SK-MEL-5 (cell line): ENCODE measurements around the gene CDRT4. TPM values are rescaled to one million over a fixed set of nuclear protein-coding genes. Genes with fewer than 3 reads are reported as not detected.

ENCODE experiments used
- DNase-seq: peaks from one replicate; pipeline ENCODE4 v3.0.0-alpha.2; 2016; ENCODE audit warnings: low read depth, low spot score
- in situ Hi-C: cut with HindIII; loops from 2 replicates; pipeline ENCODE4 v1.10.0; 2016; ENCODE audit warnings: low sequenced_read_pairs, high pct_unique_total_duplicates, low pct_unique_long_range_greater_than_20kb
- total RNA-seq: library from RNA; depleted of rRNA; stranded (reverse); fragments of >200 nt; shearing (Covaris generic); gene quantifications from 2 replicates; pipeline ENCODE4 v1.2.3, GENCODE V29; 2014

The CDRT4 gene
- total RNA-seq, 1 experiment from 2014 or later, result 0.77 TPM

- in situ Hi-C loops, result loop anchor here (25.0 kb wide), 1 partner anchor 110 kb away; no protein-coding TSS in a partner anchor
- no peak for DNase-seq
Observed at GRCh38 chr17:15496735-15497670, 29.6 kb upstream of the CDRT4 start.

DNA sequence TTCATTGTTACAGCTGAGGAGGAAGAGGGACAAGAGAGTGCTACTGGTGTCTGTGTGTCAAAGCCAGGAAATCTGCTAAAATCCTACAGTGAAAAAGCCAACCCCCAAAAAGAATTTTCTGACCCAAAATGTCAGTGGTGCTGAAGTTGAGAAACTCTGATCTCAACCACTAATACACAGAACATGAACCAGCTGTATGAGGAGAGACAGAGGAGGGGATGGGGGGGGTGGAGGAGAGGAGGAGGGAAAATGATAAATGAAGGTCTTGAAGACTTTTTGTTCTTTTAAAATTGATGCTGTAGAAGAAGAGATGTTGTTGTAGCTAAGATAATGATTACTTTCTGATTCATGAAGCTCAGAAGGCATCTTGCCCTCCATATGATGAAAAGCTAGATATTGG, 27.4 kb upstream of the CDRT4 start:
- DNase-seq, result no peak
- in situ Hi-C loops, result loop anchor here (25.0 kb wide), 1 partner anchor 108 kb away; no protein-coding TSS in a partner anchor

DNA sequence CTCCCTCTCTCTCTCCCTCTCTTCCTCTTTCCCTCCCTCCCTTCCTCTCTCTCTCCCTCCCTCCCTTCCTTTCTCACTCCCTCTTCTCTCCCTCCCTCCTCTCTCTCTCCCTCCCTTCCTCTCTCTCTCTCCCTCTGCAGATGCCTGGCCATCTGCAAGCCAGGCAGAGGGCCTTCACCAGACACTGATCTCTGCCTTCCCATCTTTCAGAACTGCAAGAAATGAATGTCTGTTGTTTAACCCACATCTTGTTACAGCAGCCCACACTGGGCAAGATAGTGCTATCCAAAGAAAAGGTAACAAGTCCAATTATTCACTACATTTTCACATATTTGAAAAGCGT, 26.2 kb upstream of the CDRT4 start:
- DNase-seq, result no peak
- in situ Hi-C loops, result loop anchor here (25.0 kb wide), 1 partner anchor 106 kb away; no protein-coding TSS in a partner anchor

- DNase-seq, result no peak
- in situ Hi-C loops, result loop anchor here (25.0 kb wide), 1 partner anchor 106 kb away; no protein-coding TSS in a partner anchor
Observed at GRCh38 chr17:15492791-15493692, 25.6 kb upstream of the CDRT4 start.

DNA sequence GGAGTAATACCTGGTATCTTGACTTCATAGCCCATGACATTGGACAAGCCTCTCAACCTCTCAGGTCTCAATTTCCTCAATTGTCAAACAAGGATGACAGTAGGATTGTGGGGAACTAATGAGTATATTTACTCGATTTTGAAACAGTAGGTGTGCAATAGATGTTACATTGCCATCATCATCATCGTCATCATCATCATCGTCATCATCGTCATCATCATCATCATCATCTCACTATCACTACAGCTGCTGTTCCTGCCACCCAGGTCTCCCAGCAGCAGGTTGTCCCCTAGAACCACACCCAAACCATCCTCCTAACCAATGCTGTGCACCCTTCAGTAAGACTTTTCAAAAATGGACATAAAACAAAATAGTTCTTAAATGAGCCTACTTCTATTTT, 24.8 kb upstream of the CDRT4 start:
- no peak for DNase-seq
- in situ Hi-C loops, result loop anchor here (25.0 kb wide), 1 partner anchor 105 kb away; no protein-coding TSS in a partner anchor

GRCh38 chr17:15490634-15491261, 23.3 kb upstream of the CDRT4 start:
- in situ Hi-C loops, result loop anchor here (25.0 kb wide), 1 partner anchor 103 kb away; no protein-coding TSS in a partner anchor
- DNase-seq, result peak; percentile 92

- in situ Hi-C loops, result loop anchor here (25.0 kb wide), 1 partner anchor 101 kb away; no protein-coding TSS in a partner anchor
- DNase-seq, result no peak
Observed at GRCh38 chr17:15488557-15488956, 21.1 kb upstream of the CDRT4 start.

- in situ Hi-C loops, result loop anchor here (25.0 kb wide), 1 partner anchor 98 kb away; no protein-coding TSS in a partner anchor
- DNase-seq, result no peak
Observed at GRCh38 chr17:15485045-15485444, 17.6 kb upstream of the CDRT4 start.

- DNase-seq, result no peak
- in situ Hi-C loops, result loop anchor here (25.0 kb wide), 1 partner anchor 96 kb away; no protein-coding TSS in a partner anchor
Observed at GRCh38 chr17:15483431-15483830, 16.0 kb upstream of the CDRT4 start.

- in situ Hi-C loops, result loop anchor here (25.0 kb wide), 1 partner anchor 95 kb away; no protein-coding TSS in a partner anchor
- DNase-seq, result no peak
Observed at GRCh38 chr17:15482476-15482875, 15.1 kb upstream of the CDRT4 start.

- in situ Hi-C loops, result loop anchor here (25.0 kb wide), 1 partner anchor 94 kb away; no protein-coding TSS in a partner anchor
- no peak for DNase-seq
Observed at GRCh38 chr17:15481481-15481880, 14.1 kb upstream of the CDRT4 start.

- in situ Hi-C loops, result loop anchor here (25.0 kb wide), 1 partner anchor 93 kb away; no protein-coding TSS in a partner anchor
- DNase-seq, result no peak
Observed at GRCh38 chr17:15480204-15480603, 12.8 kb upstream of the CDRT4 start.

DNA sequence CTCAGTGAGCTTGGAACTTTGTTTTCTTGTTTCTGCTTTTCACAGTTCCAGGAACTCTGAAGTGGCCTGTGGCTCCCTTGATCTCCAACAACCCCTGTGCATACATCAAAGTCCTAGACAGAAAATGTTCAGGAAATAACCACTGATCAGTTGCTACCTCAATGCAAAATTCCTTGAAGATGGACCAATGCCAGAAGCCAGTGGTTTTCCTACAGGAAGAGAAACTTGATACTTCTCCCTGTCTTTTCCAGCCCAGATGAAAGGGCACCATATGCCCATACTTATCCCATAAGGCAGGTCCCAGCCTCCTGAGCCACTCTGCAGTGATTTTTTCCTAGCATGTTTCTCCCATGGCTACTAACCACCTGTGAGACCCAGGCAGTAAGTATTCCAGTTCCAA, 12.3 kb upstream of the CDRT4 start:
- DNase-seq, result peak; percentile 64
- in situ Hi-C loops, result loop anchor here (25.0 kb wide), 1 partner anchor 92 kb away; no protein-coding TSS in a partner anchor

DNA sequence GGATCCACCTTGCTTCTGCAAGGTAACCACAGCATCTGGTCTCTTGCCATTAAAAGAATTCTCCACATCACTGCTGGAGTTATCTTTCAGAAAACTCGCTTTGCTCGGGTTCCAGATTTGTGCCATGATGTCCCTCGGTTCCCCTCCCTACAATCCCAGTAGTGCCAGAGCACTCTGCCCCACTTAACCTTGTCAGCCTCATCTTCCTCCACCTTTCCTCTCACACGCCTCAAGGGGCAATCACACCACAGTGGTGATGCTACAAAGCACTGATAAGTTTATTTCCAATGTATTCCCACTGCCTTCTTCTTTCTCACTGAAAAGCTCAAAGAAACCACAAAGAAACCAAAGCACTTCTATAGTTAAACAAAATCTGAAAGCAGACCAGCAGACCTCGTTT, 11.4 kb upstream of the CDRT4 start:
- DNase-seq, result no peak
- in situ Hi-C loops, result loop anchor here (25.0 kb wide), 1 partner anchor 92 kb away; no protein-coding TSS in a partner anchor

GRCh38 chr17:15475631-15476354, 8.4 kb upstream of the CDRT4 start:
- no peak for DNase-seq
- in situ Hi-C loops, result loop anchor here (25.0 kb wide), 1 partner anchor 88 kb away; no protein-coding TSS in a partner anchor

DNA sequence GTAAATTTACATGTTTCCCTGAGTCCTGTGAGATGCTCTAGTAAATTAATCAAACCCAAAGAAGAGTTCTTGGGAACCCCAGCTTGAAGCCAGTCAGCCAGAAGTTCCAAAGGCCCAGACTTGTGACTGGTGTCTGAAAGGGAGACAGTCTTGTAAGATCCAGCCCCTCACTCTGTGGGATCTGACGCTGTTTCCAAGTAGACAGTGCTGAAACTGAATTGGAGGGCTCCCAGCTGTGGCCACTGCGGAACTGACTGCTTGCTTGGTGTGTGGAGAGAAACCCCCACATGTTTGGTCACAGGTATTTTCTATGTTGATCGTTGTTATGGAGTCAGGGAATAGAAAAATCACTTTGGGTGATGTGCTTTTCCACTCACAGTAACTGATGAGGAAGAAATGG, 5.5 kb upstream of the CDRT4 start:
- in situ Hi-C loops, result no loop called here
- DNase-seq, result no peak
